HG03565 (cell line): ENCODE results near the gene CREG1.
"Not testable (repeated sequence)": the region's sequence is repeated elsewhere in the genome, so short reads cannot be mapped to it uniquely, and the experiment has no call there.

Experiments used
- ATAC-seq: cut with Tn5 transposase; IDR thresholded peaks from one replicate; pipeline ENCODE4 v1.9.1; 2021; ENCODE audit warnings: mild to moderate bottlenecking, moderate library complexity; ENCODE audit not compliant: unreplicated experiment

The CREG1 gene

GRCh38 chr1:167553136-167554027, at the start of gene CREG1:
CREG1 (minus strand) TSS chr1:167553762.
- ATAC-seq = peak; percentile 96

GRCh38 chr1:167602840-167603239, 49.3 kb upstream of the CREG1 start:
- no peak for ATAC-seq

GRCh38 chr1:167601442-167602383, 48.2 kb upstream of the CREG1 start:
- no peak for ATAC-seq

- peak; percentile 62 for ATAC-seq
Observed at GRCh38 chr1:167599957-167600581, 46.5 kb upstream of the CREG1 start.

GRCh38 chr1:167594822-167595221, 41.3 kb upstream of the CREG1 start:
- no peak for ATAC-seq

- ATAC-seq = no peak
Observed at GRCh38 chr1:167593860-167594259, 40.3 kb upstream of the CREG1 start.

- ATAC-seq = no peak
Observed at GRCh38 chr1:167592475-167592874, 38.9 kb upstream of the CREG1 start.

- no peak for ATAC-seq
Observed at GRCh38 chr1:167588361-167588760, 34.8 kb upstream of the CREG1 start.

- no peak for ATAC-seq
Observed at GRCh38 chr1:167587872-167588271, 34.3 kb upstream of the CREG1 start.

GRCh38 chr1:167587342-167587741, 33.8 kb upstream of the CREG1 start:
- ATAC-seq = no peak

- ATAC-seq = no peak
Observed at GRCh38 chr1:167584581-167584980, 31.0 kb upstream of the CREG1 start.

- ATAC-seq = no peak
Observed at GRCh38 chr1:167582722-167583121, 29.2 kb upstream of the CREG1 start.

GRCh38 chr1:167582064-167582463, 28.5 kb upstream of the CREG1 start:
- ATAC-seq = no peak

GRCh38 chr1:167579986-167580385, 26.4 kb upstream of the CREG1 start:
- no peak for ATAC-seq

- ATAC-seq = no peak
Observed at GRCh38 chr1:167578939-167579521, 25.5 kb upstream of the CREG1 start.

GRCh38 chr1:167575649-167576048, 22.1 kb upstream of the CREG1 start:
- ATAC-seq = no peak

- no peak for ATAC-seq
Observed at GRCh38 chr1:167573035-167573434, 19.5 kb upstream of the CREG1 start.

GRCh38 chr1:167570712-167571111, 17.1 kb upstream of the CREG1 start:
- ATAC-seq = not testable (repeated sequence)

- no peak for ATAC-seq
Observed at GRCh38 chr1:167567663-167568062, 14.1 kb upstream of the CREG1 start.

GRCh38 chr1:167566766-167567165, 13.2 kb upstream of the CREG1 start:
- ATAC-seq = no peak

- no peak for ATAC-seq
Observed at GRCh38 chr1:167565922-167566321, 12.4 kb upstream of the CREG1 start.
